Suprapubic skin (tissue), 4 donors: ENCODE data around the gene CDC42BPA. TPM values are rescaled to one million over a fixed set of nuclear protein-coding genes. Genes with fewer than 3 reads are reported as not detected.
"Not testable (repeated sequence)": the region's sequence is repeated elsewhere in the genome, so short reads cannot be mapped to it uniquely, and the experiment has no call there.

Experiments used
- DNase-seq, 2 donors: peaks; one replicate each; pipeline ENCODE4 v3.0.0-alpha.2; 2019; ENCODE audit warnings: low spot score in 2 of 2
- H3K27ac ChIP-seq: fragments of 200-600 bp; sonication (generic); one replicate; pipeline ENCODE4 v1.5.1; 2019
- H3K27me3 ChIP-seq: fragments of 200-600 bp; sonication (generic); one replicate; pipeline ENCODE4 v1.5.1; 2019
- H3K36me3 ChIP-seq: fragments of 200-600 bp; sonication (generic); one replicate; pipeline ENCODE4 v1.5.1; 2019
- H3K4me1 ChIP-seq: fragments of 200-600 bp; sonication (generic); one replicate; pipeline ENCODE4 v1.5.1; 2019
- H3K4me3 ChIP-seq: fragments of 200-600 bp; sonication (generic); one replicate; pipeline ENCODE4 v1.5.1; 2019; ENCODE audit warnings: mild to moderate bottlenecking
- H3K9me3 ChIP-seq: fragments of 200-600 bp; sonication (generic); one replicate; pipeline ENCODE4 v1.5.1; 2019
- CTCF ChIP-seq, 2 donors: fragments of 200-600 bp in 1 of 2; fragments of 450-650 bp in 1 of 2; sonication (generic) in 1 of 2; IDR thresholded peaks; one replicate each; pipeline ENCODE4 v1.5.1; 2016 to 2019; ENCODE audit warnings: antibody characterized with exemption in 2 of 2, mild to moderate bottlenecking in 1 of 2, moderate library complexity in 1 of 2
- EP300 ChIP-seq: sonication (generic); formaldehyde crosslinking; IDR thresholded peaks from one replicate; pipeline ENCODE4 v1.6.1; 2017; ENCODE audit warnings: antibody characterized with exemption
- POLR2A ChIP-seq, 2 donors: fragments of 450-650 bp; IDR thresholded peaks; one replicate each; pipeline ENCODE4 v1.6.1; 2017; ENCODE audit warnings: antibody characterized with exemption in 2 of 2, mild to moderate bottlenecking in 2 of 2, moderate library complexity in 2 of 2
- POLR2AphosphoS5 ChIP-seq, 3 donors: sonication (generic); formaldehyde crosslinking; IDR thresholded peaks; one replicate each; pipeline ENCODE4 v1.6.1; 2017; ENCODE audit warnings: antibody characterized with exemption in 3 of 3
- WGBS: methylation state at CpG from one replicate; pipeline ENCODE4 v1.1.5; 2018; 5-methylcytosine and 5-hydroxymethylcytosine counted together
- total RNA-seq, 4 donors: library from RNA; depleted of rRNA; stranded (reverse); fragments of >200 nt; gene quantifications; one replicate each; pipeline ENCODE4 v1.1.0, GENCODE V29; 2016

Gene CDC42BPA
- total RNA-seq, 4 donors from 2014 or later, result 12.2 to 54.6 (median 14.9) TPM

GRCh38 chr1:227140376-227140775 is 177.9 kb downstream of the CDC42BPA start:
- 90% methylated on average over 1 of the region's 1 CpG for WGBS
- peaks cover 21% of the 10 kb centered on the region for H3K36me3 ChIP-seq
- no peak for DNase-seq

GRCh38 chr1:227136210-227136820 is 182.0 kb downstream of the CDC42BPA start:
- no peak for DNase-seq
- no peaks in the 10 kb centered on the region for H3K4me1 ChIP-seq
- peaks cover 4% of the 10 kb centered on the region for H3K36me3 ChIP-seq
- no peak overlapping the region for H3K4me3 ChIP-seq
- no peaks in the 10 kb centered on the region for H3K9me3 ChIP-seq
- no peaks in the 10 kb centered on the region for H3K27me3 ChIP-seq
- WGBS, result 94% methylated on average over 4 of the region's 4 CpGs
- no peak for TF ChIP-seq EP300
- no peak overlapping the region for H3K27ac ChIP-seq

More at GRCh38 chr1:227140376-227140775, 177.9 kb downstream of the CDC42BPA start:
- H3K9me3 ChIP-seq, result no peaks in the 10 kb centered on the region
- H3K27ac ChIP-seq, result no peak overlapping the region
- H3K4me3 ChIP-seq, result no peak overlapping the region
- H3K4me1 ChIP-seq, result no peaks in the 10 kb centered on the region
- TF ChIP-seq EP300 (no peak), CTCF (IDR thresholded peaks at IDR 0.05) (no peak), POLR2A (IDR thresholded peaks at IDR 0.05) (no peak), POLR2AphosphoS5 (IDR thresholded peaks at IDR 0.05) (no peak)
- H3K27me3 ChIP-seq, result no peaks in the 10 kb centered on the region

- H3K9me3 ChIP-seq, result no peaks in the 10 kb centered on the region
- TF ChIP-seq CTCF (IDR thresholded peaks at IDR 0.05), result no peak
- TF ChIP-seq EP300, result no peak
- no peaks in the 10 kb centered on the region for H3K27me3 ChIP-seq
- H3K36me3 ChIP-seq, result peaks cover 4% of the 10 kb centered on the region
- H3K27ac ChIP-seq, result no peak overlapping the region
- no peak overlapping the region for H3K4me3 ChIP-seq
- 83% methylated on average over 2 of the region's 2 CpGs for WGBS
- H3K4me1 ChIP-seq, result no peaks in the 10 kb centered on the region
- DNase-seq, result no peak
These were observed 183.5 kb downstream of the CDC42BPA start for GRCh38 chr1:227134686-227135314.

- not testable (repeated sequence) for H3K9me3 ChIP-seq, H3K27me3 ChIP-seq, H3K4me1 ChIP-seq, DNase-seq, H3K27ac ChIP-seq, H3K4me3 ChIP-seq, H3K36me3 ChIP-seq
- no CpG with 5 or more reads among the region's 32 CpGs for WGBS
These were observed 185.6 kb downstream of the CDC42BPA start for GRCh38 chr1:227132695-227133094.

GRCh38 chr1:227131193-227131592 is 187.1 kb downstream of the CDC42BPA start:
- H3K27me3 ChIP-seq, result no peaks in the 10 kb centered on the region
- H3K27ac ChIP-seq, result no peak overlapping the region
- WGBS, result 87% methylated on average over 3 of the region's 3 CpGs
- no peak overlapping the region for H3K4me3 ChIP-seq
- H3K9me3 ChIP-seq, result no peaks in the 10 kb centered on the region
- H3K36me3 ChIP-seq, result no peaks in the 10 kb centered on the region
- no peak for DNase-seq
- no peaks in the 10 kb centered on the region for H3K4me1 ChIP-seq
- no peak for TF ChIP-seq POLR2A (IDR thresholded peaks at IDR 0.05)
- peak in 1 of 2 donors; percentile 27 for TF ChIP-seq CTCF (IDR thresholded peaks at IDR 0.05)

- DNase-seq, result no peak
- Histone ChIP-seq H3K36me3 (no peaks in the 10 kb centered on the region), H3K4me1 (no peaks in the 10 kb centered on the region), H3K27me3 (no peaks in the 10 kb centered on the region), H3K9me3 (no peaks in the 10 kb centered on the region), H3K4me3 (no peak overlapping the region), H3K27ac (no peak overlapping the region)
- WGBS, result 91% methylated on average over 3 of the region's 3 CpGs
- TF ChIP-seq CTCF (IDR thresholded peaks at IDR 0.05), result no peak
- no peak for TF ChIP-seq POLR2A (IDR thresholded peaks at IDR 0.05)
- TF ChIP-seq POLR2AphosphoS5 (IDR thresholded peaks at IDR 0.05), result no peak
- TF ChIP-seq EP300, result no peak
These were observed 190.4 kb downstream of the CDC42BPA start for GRCh38 chr1:227127891-227128290.
